GM10248 (cell line): ENCODE results near the gene ITGA6.

Source experiments
- CTCF ChIA-PET: fragments of 300-600 bp; sonication (Branson Sonifier 250); formaldehyde crosslinking; extraction: SDS; loops from one replicate; lab custom pipeline; 2021; ENCODE audit warnings: antibody characterized with exemption; lab: Yijun Ruan, JAX
- POLR2A ChIA-PET: fragments of 350-650 bp; sonication (Branson Sonifier 250); formaldehyde crosslinking; extraction: SDS; loops from one replicate; lab custom pipeline; 2020; ENCODE audit warnings: antibody characterized with exemption; lab: Yijun Ruan, JAX
- DNase-seq: peaks from one replicate; pipeline ENCODE4 v3.0.0; 2012; ENCODE audit errors: extremely low spot score
- TF ChIP-seq, protein P1 (sequence below): IDR thresholded peaks from 2 replicates; pipeline ENCODE4 v1.5.1; 2012; ENCODE audit warnings: mild to moderate bottlenecking, low read depth; ENCODE audit errors: extremely low read depth, missing control alignments, control extremely low read depth

ITGA6 gene

DNA sequence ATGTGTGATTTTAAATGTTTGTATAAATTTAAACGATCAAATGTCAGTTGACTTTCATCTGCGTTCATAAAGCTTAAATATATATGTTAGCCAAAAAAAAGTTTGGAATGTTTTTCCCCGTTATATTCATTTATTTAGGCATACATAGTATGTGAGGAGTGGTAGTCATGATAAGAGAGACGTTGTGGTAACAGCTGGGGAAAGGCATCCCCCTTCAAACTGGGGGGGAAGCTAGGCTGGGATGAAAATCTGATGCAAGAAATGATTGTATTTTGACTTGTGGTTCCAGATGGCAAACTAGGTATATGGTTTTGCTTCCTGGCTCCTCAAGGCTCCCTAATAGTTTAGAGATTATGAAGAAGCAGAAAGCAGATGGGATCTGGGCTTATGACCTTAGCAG lies 30.1 kb downstream of the ITGA6 start:
- ChIA-PET CTCF (interaction anchor here (1.0 kb wide), 1 partner anchor 9 kb away, joined by 3 read pairs; no protein-coding TSS in a partner anchor), POLR2A (no interaction called here)
- DNase-seq, result no peak
- TF ChIP-seq, protein P1, sequence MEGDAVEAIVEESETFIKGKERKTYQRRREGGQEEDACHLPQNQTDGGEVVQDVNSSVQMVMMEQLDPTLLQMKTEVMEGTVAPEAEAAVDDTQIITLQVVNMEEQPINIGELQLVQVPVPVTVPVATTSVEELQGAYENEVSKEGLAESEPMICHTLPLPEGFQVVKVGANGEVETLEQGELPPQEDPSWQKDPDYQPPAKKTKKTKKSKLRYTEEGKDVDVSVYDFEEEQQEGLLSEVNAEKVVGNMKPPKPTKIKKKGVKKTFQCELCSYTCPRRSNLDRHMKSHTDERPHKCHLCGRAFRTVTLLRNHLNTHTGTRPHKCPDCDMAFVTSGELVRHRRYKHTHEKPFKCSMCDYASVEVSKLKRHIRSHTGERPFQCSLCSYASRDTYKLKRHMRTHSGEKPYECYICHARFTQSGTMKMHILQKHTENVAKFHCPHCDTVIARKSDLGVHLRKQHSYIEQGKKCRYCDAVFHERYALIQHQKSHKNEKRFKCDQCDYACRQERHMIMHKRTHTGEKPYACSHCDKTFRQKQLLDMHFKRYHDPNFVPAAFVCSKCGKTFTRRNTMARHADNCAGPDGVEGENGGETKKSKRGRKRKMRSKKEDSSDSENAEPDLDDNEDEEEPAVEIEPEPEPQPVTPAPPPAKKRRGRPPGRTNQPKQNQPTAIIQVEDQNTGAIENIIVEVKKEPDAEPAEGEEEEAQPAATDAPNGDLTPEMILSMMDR, result no peak

DNA sequence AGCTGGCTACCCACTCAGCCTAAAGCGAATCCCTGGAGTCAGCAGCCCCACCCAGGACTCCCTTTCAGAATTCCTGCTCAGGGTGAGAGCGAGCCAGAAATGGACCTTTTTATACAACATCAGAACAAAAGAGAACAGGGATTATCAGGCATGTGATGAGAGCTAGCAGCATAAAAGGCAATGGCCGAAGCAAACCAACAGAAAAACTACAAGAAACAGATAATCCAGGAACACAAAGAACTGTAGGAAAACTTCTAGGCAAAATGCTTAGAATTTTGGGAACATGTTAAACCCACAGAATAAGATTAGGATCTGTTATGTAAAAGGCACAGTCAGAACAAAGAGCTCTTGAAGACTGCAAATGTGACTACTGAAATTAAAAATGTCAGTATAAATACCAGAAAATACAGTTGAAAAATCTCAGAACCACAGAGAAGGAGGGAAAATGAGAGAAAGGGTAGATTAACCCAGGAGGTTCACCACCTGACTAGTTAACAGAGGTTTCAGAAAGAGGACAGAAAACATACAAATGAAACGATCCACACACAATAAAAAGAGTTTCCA lies 31.3 kb downstream of the ITGA6 start:
- DNase-seq, result no peak
- CTCF ChIA-PET, result no interaction called here
- TF ChIP-seq, protein P1, result no peak
- POLR2A ChIA-PET, result no interaction called here

DNA sequence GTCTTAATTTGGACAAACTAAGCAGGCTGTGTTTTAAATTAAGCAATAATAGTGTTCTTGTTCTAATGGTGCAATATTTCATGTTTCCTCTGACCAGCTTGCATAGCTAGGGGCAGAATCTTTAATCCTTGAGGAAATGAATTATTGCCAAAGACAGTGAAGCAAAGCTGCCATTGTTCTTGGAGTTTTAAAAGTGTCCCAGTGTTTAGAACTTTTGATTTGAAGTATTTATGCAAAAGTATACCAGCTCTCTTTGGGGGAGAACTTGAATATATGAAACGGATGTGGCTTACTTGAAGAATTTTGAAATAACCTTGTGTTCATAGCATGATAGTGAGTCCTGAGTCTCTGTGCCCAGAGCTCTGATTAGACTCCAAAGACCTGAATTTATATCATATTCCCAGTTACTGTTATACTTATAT lies 33.4 kb downstream of the ITGA6 start:
- ChIA-PET POLR2A (no interaction called here), CTCF (interaction anchor here (0.8 to 3.0 kb wide), 19 partner anchors 8 to 1532 kb away, joined by 3 to 34 read pairs (median 7); no protein-coding TSS in a partner anchor)
- TF ChIP-seq, protein P1, result no peak
- no peak for DNase-seq

DNA sequence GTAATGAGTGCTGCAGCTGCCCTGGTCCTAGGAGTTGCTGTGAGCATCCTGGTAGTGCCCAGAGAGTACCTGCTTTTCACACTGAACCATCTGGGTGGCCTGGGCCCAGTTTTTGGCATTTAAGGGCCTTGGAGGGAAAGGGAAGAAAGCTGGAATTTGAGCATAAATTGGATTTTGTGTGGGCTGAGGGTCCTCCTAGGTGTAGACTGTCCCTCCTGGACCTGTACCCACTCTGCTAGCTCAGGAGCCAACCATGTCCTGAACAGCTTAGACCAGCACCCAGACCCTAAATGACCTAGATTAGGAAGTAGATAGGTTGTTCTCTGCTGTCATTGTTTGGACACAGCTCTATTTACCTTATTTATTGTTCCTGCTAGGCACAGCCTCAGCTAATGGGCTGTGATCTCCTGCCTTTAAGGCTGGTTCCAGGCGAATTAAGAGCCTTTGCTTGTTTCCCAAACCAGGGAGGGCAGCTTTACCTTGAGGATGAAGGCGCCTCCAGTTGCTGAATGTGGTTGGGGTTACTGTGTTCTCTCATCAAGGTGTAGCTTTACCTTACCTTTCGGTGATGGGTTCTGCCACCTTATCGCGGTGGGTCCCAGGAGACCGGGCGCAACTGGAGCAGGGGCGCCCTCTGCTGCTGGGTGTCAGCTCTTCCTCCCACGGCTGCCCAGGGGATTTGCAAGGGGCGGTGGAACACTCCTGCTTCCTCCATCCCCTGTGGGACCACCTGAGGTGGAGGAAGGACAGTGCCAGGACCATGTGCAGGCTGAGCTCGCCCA lies 34.4 kb downstream of the ITGA6 start:
- ChIA-PET POLR2A (no interaction called here), CTCF (interaction anchor here (0.7 to 3.0 kb wide), 40 partner anchors 9 to 894 kb away, joined by 3 to 34 read pairs (median 4); partner anchors contain the start of gene DYNC1I2)
- TF ChIP-seq, protein P1, result peak; percentile 74
- peak; percentile 52 for DNase-seq

DNA sequence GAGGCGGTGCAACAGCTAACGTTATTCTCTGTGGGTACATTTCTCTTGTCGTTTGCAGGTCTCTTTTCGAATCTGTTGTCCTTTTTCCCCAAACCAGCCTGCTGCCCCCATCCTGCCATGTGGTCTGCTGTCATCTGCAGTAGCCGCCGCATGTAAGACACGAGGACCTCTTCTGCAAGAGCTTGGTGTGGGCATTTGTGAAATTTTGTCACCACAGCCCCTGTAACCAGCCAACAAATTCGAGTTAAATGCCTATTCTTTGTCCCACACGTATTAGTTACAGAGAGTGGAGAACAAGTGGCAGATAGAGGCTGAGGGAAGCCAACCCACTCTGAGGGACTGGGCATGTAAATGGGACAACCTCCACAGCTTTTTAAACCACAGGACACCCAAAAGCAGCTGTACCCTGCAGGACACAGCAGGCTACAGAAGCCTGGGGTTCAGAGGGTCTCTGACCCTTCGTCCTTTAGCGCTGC lies 35.0 kb downstream of the ITGA6 start:
- ChIA-PET POLR2A (no interaction called here), CTCF (interaction anchor here (0.7 to 3.0 kb wide), 29 partner anchors 10 to 891 kb away, joined by 3 to 34 read pairs (median 5); no protein-coding TSS in a partner anchor)
- DNase-seq, result no peak
- TF ChIP-seq, protein P1, result no peak

DNA sequence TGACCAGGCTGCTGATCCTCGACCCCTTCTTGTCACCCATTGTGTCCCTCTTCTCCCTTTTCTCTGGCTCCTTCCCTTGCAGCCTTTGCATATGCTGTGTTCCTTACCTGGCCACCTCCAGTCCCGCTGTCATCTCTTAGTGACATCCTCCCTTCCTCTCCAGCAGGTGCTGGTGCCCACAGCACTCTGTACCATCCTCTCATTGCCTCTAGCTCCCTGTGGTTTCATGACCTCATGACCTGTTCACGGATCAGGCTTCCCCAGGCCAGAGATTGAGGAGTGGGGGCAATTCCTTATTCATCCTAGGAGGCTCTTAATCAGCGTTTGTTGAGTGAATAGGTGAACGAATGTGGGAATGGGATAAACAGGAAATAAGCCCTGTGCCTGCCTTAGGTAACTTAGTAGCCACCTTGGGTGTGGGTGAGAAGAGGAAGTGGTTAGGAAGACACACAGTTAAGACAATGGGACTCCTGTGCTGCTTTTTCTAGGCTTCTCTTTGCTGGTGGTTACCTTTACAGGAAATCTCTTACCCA lies 35.5 kb downstream of the ITGA6 start:
- CTCF ChIA-PET, result interaction anchor here (1.2 to 2.7 kb wide), 16 partner anchors 9 to 887 kb away, joined by 3 to 21 read pairs (median 5); no protein-coding TSS in a partner anchor
- POLR2A ChIA-PET, result no interaction called here
- TF ChIP-seq, protein P1, result no peak
- DNase-seq, result peak; percentile 20
